ENCODE data around the gene TRIM44.

- TF ChIP-seq, protein P1, sequence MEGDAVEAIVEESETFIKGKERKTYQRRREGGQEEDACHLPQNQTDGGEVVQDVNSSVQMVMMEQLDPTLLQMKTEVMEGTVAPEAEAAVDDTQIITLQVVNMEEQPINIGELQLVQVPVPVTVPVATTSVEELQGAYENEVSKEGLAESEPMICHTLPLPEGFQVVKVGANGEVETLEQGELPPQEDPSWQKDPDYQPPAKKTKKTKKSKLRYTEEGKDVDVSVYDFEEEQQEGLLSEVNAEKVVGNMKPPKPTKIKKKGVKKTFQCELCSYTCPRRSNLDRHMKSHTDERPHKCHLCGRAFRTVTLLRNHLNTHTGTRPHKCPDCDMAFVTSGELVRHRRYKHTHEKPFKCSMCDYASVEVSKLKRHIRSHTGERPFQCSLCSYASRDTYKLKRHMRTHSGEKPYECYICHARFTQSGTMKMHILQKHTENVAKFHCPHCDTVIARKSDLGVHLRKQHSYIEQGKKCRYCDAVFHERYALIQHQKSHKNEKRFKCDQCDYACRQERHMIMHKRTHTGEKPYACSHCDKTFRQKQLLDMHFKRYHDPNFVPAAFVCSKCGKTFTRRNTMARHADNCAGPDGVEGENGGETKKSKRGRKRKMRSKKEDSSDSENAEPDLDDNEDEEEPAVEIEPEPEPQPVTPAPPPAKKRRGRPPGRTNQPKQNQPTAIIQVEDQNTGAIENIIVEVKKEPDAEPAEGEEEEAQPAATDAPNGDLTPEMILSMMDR (IDR thresholded peaks at IDR 0.05) = no peak
- TF ChIP-seq POLR2A (IDR thresholded peaks at IDR 0.05) = no peak
These were observed 204.0 kb downstream of the TRIM44 start for GRCh38 chr11:35866601-35867000.
